Endothelial cell of umbilical vein (primary cell): Measurements from ENCODE around the gene BDKRB2.

Source experiments
- CTCF ChIP-seq, 2 donors: IDR thresholded peaks; 1 replicate in 1 of 2; 2 replicates in 1 of 2; pipeline ENCODE4 v1.5.1; 2011; ENCODE audit warnings: low read length in 2 of 2, mild to moderate bottlenecking in 2 of 2, moderate library complexity in 2 of 2, control low read depth in 1 of 2, inconsistent platforms in 1 of 2, low read depth in 1 of 2; ENCODE audit not compliant: insufficient read depth in 1 of 2; ENCODE audit errors: extremely low read depth in 1 of 2
- EZH2 ChIP-seq: IDR thresholded peaks from 2 replicates; pipeline ENCODE4 v1.6.1; 2012; ENCODE audit warnings: borderline replicate concordance, low read depth, mild to moderate bottlenecking, moderate library complexity, low read length, inconsistent platforms; ENCODE audit not compliant: severe bottlenecking
- FOS ChIP-seq: IDR thresholded peaks from 2 replicates; pipeline ENCODE4 v1.6.1; 2011; ENCODE audit warnings: mild to moderate bottlenecking, low read length, moderate library complexity, borderline replicate concordance; ENCODE audit not compliant: insufficient read depth
- MAX ChIP-seq: IDR thresholded peaks from 2 replicates; pipeline ENCODE4 v1.6.1; 2011; ENCODE audit not compliant: insufficient read depth, insufficient read length
- MYC ChIP-seq: IDR thresholded peaks from one replicate; pipeline ENCODE4 v1.6.1; 2011; ENCODE audit warnings: mild to moderate bottlenecking, low read depth, low read length
- POLR2A ChIP-seq: IDR thresholded peaks from 2 replicates; pipeline ENCODE4 v1.6.1; 2012; ENCODE audit warnings: low read depth, mild to moderate bottlenecking, control low read depth, low read length
- POLR2AphosphoS5 ChIP-seq: IDR thresholded peaks from 2 replicates; pipeline ENCODE4 v1.6.1; 2012; ENCODE audit warnings: low read depth, mild to moderate bottlenecking, control low read depth, low read length, moderate library complexity; ENCODE audit not compliant: insufficient read depth

DNA sequence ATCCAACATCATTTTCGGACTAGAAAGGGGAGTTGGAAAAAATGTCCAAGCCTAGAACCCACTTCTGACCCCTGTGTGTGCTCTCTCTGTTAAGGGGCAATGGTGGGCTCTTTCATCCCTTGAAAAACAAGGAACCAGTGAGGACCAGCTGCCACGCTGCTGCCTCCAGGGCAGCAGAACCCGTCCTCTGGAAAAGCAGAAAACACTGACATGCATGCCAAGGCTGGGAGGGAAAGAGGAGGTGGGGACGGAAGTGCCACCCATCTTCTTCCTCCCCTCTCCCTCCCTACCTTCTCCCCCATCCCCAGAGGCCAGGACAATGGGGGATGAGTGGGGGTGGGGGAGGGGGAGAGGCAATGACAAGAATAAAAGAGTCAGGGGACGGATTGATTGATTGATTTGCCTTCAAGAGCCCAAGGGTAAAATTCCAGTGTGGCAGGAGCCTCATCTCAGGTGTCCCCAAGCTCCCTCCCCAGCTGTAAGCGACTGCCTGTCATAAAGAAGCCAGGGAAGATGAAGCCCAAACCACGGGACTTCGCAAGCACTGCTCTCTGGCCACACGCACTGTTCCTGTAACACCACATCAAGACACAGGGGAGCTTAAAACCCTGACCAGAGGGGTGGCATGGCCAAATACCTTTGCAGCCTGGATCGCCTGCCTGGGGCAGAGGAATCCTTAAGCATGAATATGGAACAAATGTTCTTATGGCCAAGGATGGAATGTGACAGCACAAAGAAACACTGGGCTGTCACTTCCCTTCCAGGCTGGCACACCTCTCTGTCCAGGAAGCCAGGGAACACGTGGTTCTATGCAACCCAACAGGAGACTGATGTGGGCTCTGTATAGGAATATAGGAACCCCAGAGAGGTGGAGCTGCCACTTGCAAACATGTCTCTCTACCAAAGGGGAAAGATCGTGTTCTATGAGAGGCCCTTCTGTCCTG, 38.9 kb upstream of the BDKRB2 start:
- TF ChIP-seq CTCF (IDR thresholded peaks at IDR 0.05; ENCODE audit: extremely low read depth in 1 of 2, insufficient read depth in 1 of 2, low read depth in 1 of 2, low read length in 2 of 2) (no peak), EZH2 (no peak), MYC (no peak), MAX (no peak), POLR2A (no peak), POLR2AphosphoS5 (no peak), FOS (no peak)
